OCI-LY3 (cell line): ENCODE measurements around the gene SIN3A.

ENCODE experiments used
- EZH2phosphoT487 ChIP-seq: fragments of 200-600 bp; shearing (Covaris generic); IDR thresholded peaks from 2 replicates; pipeline ENCODE4 v1.6.1; 2018; ENCODE audit warnings: antibody characterized with exemption, mixed run types, low read depth
- TF ChIP-seq, protein P1 (sequence below): fragments of 200-600, 300-600 bp; sonication (generic); IDR thresholded peaks from 2 replicates; pipeline ENCODE4 v1.5.1; 2014; ENCODE audit warnings: antibody characterized with exemption, low read length, low read depth

GRCh38 chr15:75357976-75358673, 93.4 kb downstream of the SIN3A start:
- TF ChIP-seq, protein P1, sequence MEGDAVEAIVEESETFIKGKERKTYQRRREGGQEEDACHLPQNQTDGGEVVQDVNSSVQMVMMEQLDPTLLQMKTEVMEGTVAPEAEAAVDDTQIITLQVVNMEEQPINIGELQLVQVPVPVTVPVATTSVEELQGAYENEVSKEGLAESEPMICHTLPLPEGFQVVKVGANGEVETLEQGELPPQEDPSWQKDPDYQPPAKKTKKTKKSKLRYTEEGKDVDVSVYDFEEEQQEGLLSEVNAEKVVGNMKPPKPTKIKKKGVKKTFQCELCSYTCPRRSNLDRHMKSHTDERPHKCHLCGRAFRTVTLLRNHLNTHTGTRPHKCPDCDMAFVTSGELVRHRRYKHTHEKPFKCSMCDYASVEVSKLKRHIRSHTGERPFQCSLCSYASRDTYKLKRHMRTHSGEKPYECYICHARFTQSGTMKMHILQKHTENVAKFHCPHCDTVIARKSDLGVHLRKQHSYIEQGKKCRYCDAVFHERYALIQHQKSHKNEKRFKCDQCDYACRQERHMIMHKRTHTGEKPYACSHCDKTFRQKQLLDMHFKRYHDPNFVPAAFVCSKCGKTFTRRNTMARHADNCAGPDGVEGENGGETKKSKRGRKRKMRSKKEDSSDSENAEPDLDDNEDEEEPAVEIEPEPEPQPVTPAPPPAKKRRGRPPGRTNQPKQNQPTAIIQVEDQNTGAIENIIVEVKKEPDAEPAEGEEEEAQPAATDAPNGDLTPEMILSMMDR: no peak
- no peak for TF ChIP-seq EZH2phosphoT487
